Pancreas (tissue), 10 donors: ENCODE results near the gene BMPR1B. TPM values are rescaled to one million over a fixed set of nuclear protein-coding genes. Genes with fewer than 3 reads are reported as not detected.
"Not testable (repeated sequence)": the region's sequence is repeated elsewhere in the genome, so short reads cannot be mapped to it uniquely, and the experiment has no call there.

Experiments used
- ATAC-seq, 4 donors: fragments of 200-7000 bp; cut with Tn5 transposase; one replicate each; pipeline versions ENCODE4 v1.8.0 to v1.9.1; 2020; ENCODE audit warnings: mild to moderate bottlenecking in 4 of 4, moderate library complexity in 4 of 4
- DNase-seq, 6 donors: peaks; one replicate each; pipeline ENCODE4 v3.0.0-alpha.2; 2020
- FAIRE-seq: peaks from 2 replicates; lab custom pipeline; 2012; peaks lifted over from hg19 to GRCh38; lab: Jason Lieb, UNC
- H3K27ac ChIP-seq, 4 donors: fragments of 200-600 bp; sonication (generic); 1 replicate in 3 of 4; 2 replicates in 1 of 4; pipeline versions ENCODE4 v1.5.0 to v1.8.0; 2020
- H3K27me3 ChIP-seq, 4 donors: fragments of 200-600 bp; one replicate each; pipeline ENCODE4 v1.8.0; 2021
- H3K36me3 ChIP-seq, 3 donors: fragments of 200-600 bp; sonication (generic) in 1 of 3; one replicate each; pipeline versions ENCODE4 v1.5.0 to v1.8.0; 2020 to 2021
- H3K4me1 ChIP-seq, 3 donors: fragments of 200-600 bp; one replicate each; pipeline ENCODE4 v1.8.0; 2021
- H3K4me3 ChIP-seq, 4 donors: fragments of 200-600 bp; sonication (generic) in 2 of 4; one replicate each; pipeline versions ENCODE4 v1.5.0 to v1.8.0; 2020 to 2021
- H3K9me3 ChIP-seq, 4 donors: fragments of 200-600 bp; one replicate each; pipeline ENCODE4 v1.8.0; 2021
- CTCF ChIP-seq, 4 donors: fragments of 200-600 bp; sonication (generic) in 3 of 4; IDR thresholded peaks; one replicate each; pipeline versions ENCODE4 v1.5.0 to v1.8.0; 2021; ENCODE audit warnings: antibody characterized with exemption in 4 of 4
- WGBS, 2 donors: extraction: QIAGEN DNeasy Blood & Tissue Kit; methylation state at CpG; one replicate each; pipeline ENCODE4 v1.1.7; 2013; 5-methylcytosine and 5-hydroxymethylcytosine counted together
- intact Hi-C, 3 donors: fragments of 100-400 bp; cut with DNase I; formaldehyde crosslinking; loops; one replicate each; pipeline versions ENCODE4 v1.11.1 to v1.14.2; 2022
- polyA plus RNA-seq, 2 donors: library from polyadenylated mRNA; stranded (reverse); fragments of 200-250 nt; gene quantifications; one replicate each; pipeline ENCODE4 v1.2.3, GENCODE V29; 2013
- total RNA-seq, 6 donors: library from RNA; stranded (reverse); fragmentation: NEBNext Ultra II Directional in 4 of 6; extraction: Animal tissue kit (Norgen Biotek cat#: 25700) in 4 of 6; gene quantifications; one replicate each; pipeline versions ENCODE4 v1.2.1 to v1.2.4, GENCODE V29; 2021 to 2023
- donor health status: healthy with polysubstance abuse.
- donor health status: DM: no; HTN: no; CAD: no; lungs with moderate emphysema.
- donor health status: DM: no; HTN: no; CAD: no.
- donor health status: control.
- donor health status: control.
- donor health status: Bipolar disorder and iron deficiency.
- donor health status: DM: yes; HTN: yes; CAD: no.
- donor health status: DM: no; HTN: no; CAD: no.
- donor health status: DM: no; HTN: no; CAD: no.
- donor health status: DM: yes; HTN: yes; CAD: no.

BMPR1B gene
- total and polyA plus RNA-seq, 8 donors, result 0.46 to 3.7 (median 1.6) TPM

GRCh38 chr4:95061220-95061619 lies 303.5 kb downstream of the BMPR1B start:
- no peak for TF ChIP-seq CTCF (IDR thresholded peaks at IDR 0.05)
- Histone ChIP-seq H3K4me3 (no peak overlapping the region), H3K27ac (no peak overlapping the region), H3K4me1 (no peaks in the 10 kb centered on the region), H3K9me3 (no peaks in the 10 kb centered on the region), H3K27me3 (no peaks in the 10 kb centered on the region), H3K36me3 (no peaks in the 10 kb centered on the region)
- intact Hi-C loops, result no loop called here
- DNase-seq (no peak), FAIRE-seq (no peak), ATAC-seq (no peak)
- 73 to 80% methylated on average over 2 of the region's 2 CpGs for WGBS, 2 donors

- intact Hi-C loops, H3K36me3 ChIP-seq, DNase-seq, H3K4me3 ChIP-seq, FAIRE-seq, H3K4me1 ChIP-seq, ATAC-seq, H3K27ac ChIP-seq, H3K9me3 ChIP-seq, H3K27me3 ChIP-seq: not testable (repeated sequence)
- 77 to 85% methylated on average over 4 of the region's 4 CpGs for WGBS, 2 donors
These were observed 304.0 kb downstream of the BMPR1B start for GRCh38 chr4:95061801-95062200.

GRCh38 chr4:95066050-95066449 lies 308.3 kb downstream of the BMPR1B start:
- Histone ChIP-seq H3K4me3 (no peak overlapping the region), H3K9me3 (no peaks in the 10 kb centered on the region), H3K4me1 (no peaks in the 10 kb centered on the region), H3K27ac (no peak overlapping the region), H3K27me3 (no peaks in the 10 kb centered on the region), H3K36me3 (no peaks in the 10 kb centered on the region)
- WGBS, 2 donors, result 8 to 9% methylated on average over 1 of the region's 1 CpG
- no peak for TF ChIP-seq CTCF (IDR thresholded peaks at IDR 0.05)
- no peak for ATAC-seq
- no peak for DNase-seq
- intact Hi-C loops, result no loop called here
- no peak for FAIRE-seq

GRCh38 chr4:95068401-95068800 lies 310.6 kb downstream of the BMPR1B start:
- TF ChIP-seq CTCF (IDR thresholded peaks at IDR 0.05), result no peak
- 80 to 84% methylated on average over 1 of the region's 1 CpG for WGBS, 2 donors

GRCh38 chr4:95068818-95069478 lies 311.2 kb downstream of the BMPR1B start:
- FAIRE-seq (no peak), DNase-seq (no peak), ATAC-seq (no peak)
- Histone ChIP-seq H3K27ac (no peak overlapping the region), H3K27me3 (no peaks in the 10 kb centered on the region), H3K9me3 (no peaks in the 10 kb centered on the region), H3K4me3 (no peak overlapping the region), H3K36me3 (no peaks in the 10 kb centered on the region), H3K4me1 (no peaks in the 10 kb centered on the region)
- intact Hi-C loops, result no loop called here
- 72 to 78% methylated on average over 2 of the region's 2 CpGs for WGBS, 2 donors
- no peak for TF ChIP-seq CTCF (IDR thresholded peaks at IDR 0.05)

More at GRCh38 chr4:95068401-95068800, 310.6 kb downstream of the BMPR1B start:
- Histone ChIP-seq H3K36me3 (no peaks in the 10 kb centered on the region), H3K4me3 (no peak overlapping the region), H3K9me3 (no peaks in the 10 kb centered on the region), H3K27me3 (no peaks in the 10 kb centered on the region), H3K27ac (no peak overlapping the region), H3K4me1 (no peaks in the 10 kb centered on the region)
- ATAC-seq (no peak), FAIRE-seq (no peak), DNase-seq (no peak)
- intact Hi-C loops, result no loop called here
